Measurements from ENCODE around the gene ITPK1. TPM values are rescaled to one million over a fixed set of nuclear protein-coding genes. Genes with fewer than 3 reads are reported as not detected.

The ITPK1 gene
- total RNA-seq, 1 donor from 2014 or later: 32.8 TPM

DNA sequence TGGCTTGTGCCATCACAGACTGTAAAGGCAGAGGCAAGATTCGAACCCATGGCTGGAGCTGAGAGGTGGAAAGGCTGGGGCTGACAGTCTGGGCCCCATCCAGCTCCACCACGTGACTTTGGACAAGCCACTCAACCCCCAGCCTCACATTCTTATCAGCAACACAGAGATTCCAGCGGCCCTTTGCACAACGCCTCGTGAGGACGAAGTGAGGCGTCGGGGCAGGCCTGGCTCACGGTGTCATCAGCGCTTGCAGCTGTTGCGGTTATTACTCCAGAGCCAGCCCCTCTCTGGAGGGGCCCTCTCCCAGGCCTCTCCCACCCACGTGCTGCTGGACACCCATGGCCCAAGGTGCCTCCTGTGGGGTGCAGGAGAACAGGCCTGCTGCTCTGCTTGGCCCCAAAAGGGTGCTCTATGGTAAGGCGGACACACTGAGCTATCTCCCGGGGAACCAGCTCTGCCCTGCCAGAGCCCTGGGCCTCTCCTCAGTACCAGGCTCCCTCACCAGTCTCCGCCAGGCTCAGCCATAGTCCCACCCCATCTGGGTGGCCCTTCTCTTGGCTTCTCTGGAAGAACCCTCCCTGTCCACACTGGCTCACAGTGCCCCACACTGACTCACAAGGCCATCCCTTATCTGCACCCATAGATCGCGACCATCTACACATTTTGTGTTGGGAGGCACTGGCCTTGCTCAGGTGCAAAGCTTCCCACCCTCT, 171.7 kb downstream of the ITPK1 start:
- TF ChIP-seq, protein P1, sequence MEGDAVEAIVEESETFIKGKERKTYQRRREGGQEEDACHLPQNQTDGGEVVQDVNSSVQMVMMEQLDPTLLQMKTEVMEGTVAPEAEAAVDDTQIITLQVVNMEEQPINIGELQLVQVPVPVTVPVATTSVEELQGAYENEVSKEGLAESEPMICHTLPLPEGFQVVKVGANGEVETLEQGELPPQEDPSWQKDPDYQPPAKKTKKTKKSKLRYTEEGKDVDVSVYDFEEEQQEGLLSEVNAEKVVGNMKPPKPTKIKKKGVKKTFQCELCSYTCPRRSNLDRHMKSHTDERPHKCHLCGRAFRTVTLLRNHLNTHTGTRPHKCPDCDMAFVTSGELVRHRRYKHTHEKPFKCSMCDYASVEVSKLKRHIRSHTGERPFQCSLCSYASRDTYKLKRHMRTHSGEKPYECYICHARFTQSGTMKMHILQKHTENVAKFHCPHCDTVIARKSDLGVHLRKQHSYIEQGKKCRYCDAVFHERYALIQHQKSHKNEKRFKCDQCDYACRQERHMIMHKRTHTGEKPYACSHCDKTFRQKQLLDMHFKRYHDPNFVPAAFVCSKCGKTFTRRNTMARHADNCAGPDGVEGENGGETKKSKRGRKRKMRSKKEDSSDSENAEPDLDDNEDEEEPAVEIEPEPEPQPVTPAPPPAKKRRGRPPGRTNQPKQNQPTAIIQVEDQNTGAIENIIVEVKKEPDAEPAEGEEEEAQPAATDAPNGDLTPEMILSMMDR (IDR thresholded peaks at IDR 0.05): no peak
- no peak overlapping the region for H3K4me3 Mint-ChIP-seq (ENCODE audit: unreplicated experiment)
- H3K9me3 Mint-ChIP-seq (ENCODE audit: unreplicated experiment): no peaks in the 10 kb centered on the region
- H3K4me1 Mint-ChIP-seq (ENCODE audit: unreplicated experiment): peaks cover 16% of the 10 kb centered on the region
- no peak overlapping the region for H3K27ac Mint-ChIP-seq (ENCODE audit: unreplicated experiment)
- no peak for DNase-seq (ENCODE audit: extremely low spot score, unreplicated experiment)
- peaks cover 3% of the 10 kb centered on the region for H3K36me3 Mint-ChIP-seq (ENCODE audit: unreplicated experiment)
- H3K27me3 Mint-ChIP-seq (ENCODE audit: unreplicated experiment): no peaks in the 10 kb centered on the region

DNA sequence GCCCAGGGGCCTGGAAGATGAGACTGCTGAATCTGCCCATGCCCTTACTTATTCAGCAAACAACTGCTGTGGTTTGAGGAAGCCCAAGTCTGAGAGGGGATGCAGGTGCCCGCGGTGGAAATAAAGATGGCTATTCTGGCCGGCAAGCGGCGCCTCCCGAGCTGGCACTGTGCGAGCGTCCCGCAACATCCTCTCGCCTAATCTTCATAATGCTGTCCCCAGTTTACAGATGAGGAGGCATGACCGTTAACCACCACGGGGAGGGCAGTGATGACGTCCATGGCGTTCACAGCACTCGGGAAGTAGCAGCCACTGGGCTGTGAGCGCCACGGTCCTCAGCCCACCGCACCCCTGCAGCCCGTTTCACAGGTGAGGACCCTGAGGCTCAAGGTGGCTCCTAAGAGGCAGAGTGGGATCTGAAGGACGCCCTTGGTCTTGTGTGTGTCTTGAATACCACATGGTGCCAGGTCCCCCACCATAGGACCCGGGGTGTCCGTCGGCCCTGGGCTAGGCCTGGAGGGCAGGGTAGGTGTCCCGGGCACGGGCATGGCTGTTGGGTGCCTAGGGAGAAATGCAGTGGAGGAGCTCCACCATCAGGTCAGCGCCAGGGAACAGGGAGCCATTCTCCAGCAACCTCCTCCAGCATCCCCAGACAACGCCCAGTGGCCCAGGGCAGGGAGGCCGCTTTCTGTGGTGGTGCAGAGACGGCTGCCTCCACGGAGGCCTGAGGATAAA, 172.6 kb downstream of the ITPK1 start:
- Mint-ChIP-seq H3K4me3 (ENCODE audit: unreplicated experiment) (no peak overlapping the region), H3K4me1 (ENCODE audit: unreplicated experiment) (peaks cover 16% of the 10 kb centered on the region), H3K9me3 (ENCODE audit: unreplicated experiment) (no peaks in the 10 kb centered on the region), H3K36me3 (ENCODE audit: unreplicated experiment) (peaks cover 3% of the 10 kb centered on the region), H3K27me3 (ENCODE audit: unreplicated experiment) (no peaks in the 10 kb centered on the region), H3K27ac (ENCODE audit: unreplicated experiment) (no peak overlapping the region)
- DNase-seq (ENCODE audit: extremely low spot score, unreplicated experiment): no peak
- TF ChIP-seq, protein P1 (IDR thresholded peaks at IDR 0.05): no peak

DNA sequence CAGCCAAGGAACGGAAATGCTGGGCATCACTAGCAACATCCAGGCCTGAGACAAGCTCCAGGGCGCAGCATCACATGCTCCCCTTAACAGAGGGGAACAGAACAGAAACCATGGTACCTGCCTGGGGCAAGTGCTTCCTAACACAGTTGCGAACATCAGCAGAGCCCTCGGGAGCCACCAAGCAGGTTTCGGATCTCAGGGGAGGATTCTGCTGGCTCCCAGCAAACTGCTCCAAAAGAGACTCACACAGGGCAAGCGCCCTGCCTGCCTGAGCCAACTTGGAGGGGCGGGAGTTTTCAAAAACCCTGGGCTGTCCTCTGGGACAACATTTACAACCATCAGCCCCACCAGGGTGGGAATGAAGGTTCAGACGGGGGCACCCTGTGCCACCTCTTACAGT, 173.1 kb downstream of the ITPK1 start:
- TF ChIP-seq, protein P1 (IDR thresholded peaks at IDR 0.05): no peak
- no peak overlapping the region for H3K4me3 Mint-ChIP-seq (ENCODE audit: unreplicated experiment)
- no peak for DNase-seq (ENCODE audit: extremely low spot score, unreplicated experiment)
- H3K9me3 Mint-ChIP-seq (ENCODE audit: unreplicated experiment): no peaks in the 10 kb centered on the region
- H3K36me3 Mint-ChIP-seq (ENCODE audit: unreplicated experiment): peaks cover 3% of the 10 kb centered on the region
- no peak overlapping the region for H3K27ac Mint-ChIP-seq (ENCODE audit: unreplicated experiment)
- peaks cover 16% of the 10 kb centered on the region for H3K4me1 Mint-ChIP-seq (ENCODE audit: unreplicated experiment)
- no peaks in the 10 kb centered on the region for H3K27me3 Mint-ChIP-seq (ENCODE audit: unreplicated experiment)

DNA sequence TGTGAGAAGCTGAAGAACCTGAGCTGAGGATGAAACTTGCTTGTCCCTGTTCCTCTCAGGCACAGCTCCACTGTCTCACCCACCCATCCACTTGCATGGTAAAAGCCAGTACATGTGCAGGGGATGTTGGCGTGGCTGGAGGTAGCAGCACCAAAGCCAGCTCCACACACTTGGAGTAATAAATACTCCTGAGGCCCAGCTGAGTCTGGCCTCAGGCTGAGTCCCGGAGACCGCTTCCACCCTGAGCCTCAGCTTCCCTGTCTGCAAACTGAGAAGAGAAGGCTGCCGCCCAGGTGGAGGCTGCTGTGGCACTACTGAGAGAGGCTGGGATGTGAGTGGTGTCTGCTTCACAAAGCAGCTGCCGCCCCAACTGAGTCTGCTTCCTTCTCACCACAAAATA, 173.6 kb downstream of the ITPK1 start:
- H3K4me1 Mint-ChIP-seq (ENCODE audit: unreplicated experiment): peaks cover 12% of the 10 kb centered on the region
- no peak overlapping the region for H3K4me3 Mint-ChIP-seq (ENCODE audit: unreplicated experiment)
- no peak for DNase-seq (ENCODE audit: extremely low spot score, unreplicated experiment)
- no peak overlapping the region for H3K27ac Mint-ChIP-seq (ENCODE audit: unreplicated experiment)
- H3K27me3 Mint-ChIP-seq (ENCODE audit: unreplicated experiment): no peaks in the 10 kb centered on the region
- TF ChIP-seq, protein P1 (IDR thresholded peaks at IDR 0.05): no peak
- H3K36me3 Mint-ChIP-seq (ENCODE audit: unreplicated experiment): peaks cover 3% of the 10 kb centered on the region
- H3K9me3 Mint-ChIP-seq (ENCODE audit: unreplicated experiment): no peaks in the 10 kb centered on the region

DNA sequence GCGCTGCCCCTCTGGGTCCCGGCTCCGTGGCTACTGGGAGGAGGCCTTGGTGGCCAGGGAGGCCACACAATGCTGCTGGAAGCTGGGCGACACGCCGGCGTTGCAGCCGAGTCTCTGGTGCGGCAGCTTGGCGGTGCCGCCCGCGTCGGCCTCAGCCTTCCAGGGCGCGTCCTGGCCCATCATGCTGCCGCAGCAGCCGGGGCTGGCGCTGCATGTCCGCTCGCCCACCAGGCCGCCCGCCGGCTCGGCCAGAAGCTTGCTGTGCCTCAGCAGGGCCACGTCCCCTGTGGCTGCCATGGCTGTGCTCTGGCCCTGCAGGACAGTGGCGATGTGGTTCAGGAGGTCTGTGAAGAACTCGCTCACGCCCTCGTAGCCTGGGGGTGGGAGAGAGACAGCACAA, 174.2 kb downstream of the ITPK1 start:
- peaks cover 6% of the 10 kb centered on the region for H3K4me1 Mint-ChIP-seq (ENCODE audit: unreplicated experiment)
- H3K36me3 Mint-ChIP-seq (ENCODE audit: unreplicated experiment): peaks cover 2% of the 10 kb centered on the region
- no peak overlapping the region for H3K4me3 Mint-ChIP-seq (ENCODE audit: unreplicated experiment)
- DNase-seq (ENCODE audit: extremely low spot score, unreplicated experiment): no peak
- no peak overlapping the region for H3K27ac Mint-ChIP-seq (ENCODE audit: unreplicated experiment)
- no peaks in the 10 kb centered on the region for H3K9me3 Mint-ChIP-seq (ENCODE audit: unreplicated experiment)
- TF ChIP-seq, protein P1 (IDR thresholded peaks at IDR 0.05): no peak
- no peaks in the 10 kb centered on the region for H3K27me3 Mint-ChIP-seq (ENCODE audit: unreplicated experiment)
